ENCODE measurements around the gene ITPRIP.

GRCh38 chr10:104317726-104318299 lies 20.5 kb downstream of the ITPRIP start:
- TF ChIP-seq CTCF (IDR thresholded peaks at IDR 0.05) = no peak
- TF ChIP-seq PBX3 (IDR thresholded peaks at IDR 0.05) = no peak
- no peak for TF ChIP-seq FOXM1 (IDR thresholded peaks at IDR 0.05; ENCODE audit: low read depth)
- no peak for TF ChIP-seq REST (IDR thresholded peaks at IDR 0.05; ENCODE audit: low read depth, low read length)
- TF ChIP-seq IRF3 (IDR thresholded peaks at IDR 0.05; ENCODE audit: low read depth, low read length) = no peak
- no peak for TF ChIP-seq RFX5 (IDR thresholded peaks at IDR 0.05; ENCODE audit: low read length)
- no peak for TF ChIP-seq FOSL2 (IDR thresholded peaks at IDR 0.05; ENCODE audit: borderline replicate concordance, low read depth)
- no peak for TF ChIP-seq RXRA (IDR thresholded peaks at IDR 0.05; ENCODE audit: borderline replicate concordance, low read depth)
- no peak for TF ChIP-seq NFIC (IDR thresholded peaks at IDR 0.05; ENCODE audit: borderline replicate concordance)
- no peak for TF ChIP-seq POLR2AphosphoS5 (IDR thresholded peaks at IDR 0.05; ENCODE audit: low read depth, low read length)

All from SK-N-SH (cell line).